GM19043 (cell line): ENCODE results near the gene ARPC4.
"Not testable (repeated sequence)": the region's sequence is repeated elsewhere in the genome, so short reads cannot be mapped to it uniquely, and the experiment has no call there.

Source experiments
- ATAC-seq: cut with Tn5 transposase; IDR thresholded peaks from one replicate; pipeline ENCODE4 v1.9.1; 2021; ENCODE audit warnings: low read depth; ENCODE audit not compliant: unreplicated experiment

Gene ARPC4

DNA sequence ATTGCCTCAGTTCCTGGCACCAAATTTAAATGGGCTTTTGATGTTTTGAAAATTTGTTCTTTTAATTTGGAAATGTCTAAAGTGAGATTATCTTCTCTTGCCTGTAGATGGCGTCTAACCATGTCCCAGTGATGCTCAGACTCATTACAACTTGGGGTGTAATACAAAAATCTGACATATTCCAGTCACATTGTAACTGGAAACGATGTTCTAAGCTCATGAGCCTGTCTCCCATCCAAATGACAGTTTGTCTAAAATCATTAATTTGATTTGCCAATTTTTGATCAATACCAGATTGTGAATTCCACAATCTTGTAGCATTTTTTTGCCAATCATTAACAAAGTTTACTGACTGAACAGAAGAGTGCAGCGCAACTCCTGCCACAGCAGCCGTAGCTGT, 56.0 kb downstream of the ARPC4 start:
- ATAC-seq: not testable (repeated sequence)

DNA sequence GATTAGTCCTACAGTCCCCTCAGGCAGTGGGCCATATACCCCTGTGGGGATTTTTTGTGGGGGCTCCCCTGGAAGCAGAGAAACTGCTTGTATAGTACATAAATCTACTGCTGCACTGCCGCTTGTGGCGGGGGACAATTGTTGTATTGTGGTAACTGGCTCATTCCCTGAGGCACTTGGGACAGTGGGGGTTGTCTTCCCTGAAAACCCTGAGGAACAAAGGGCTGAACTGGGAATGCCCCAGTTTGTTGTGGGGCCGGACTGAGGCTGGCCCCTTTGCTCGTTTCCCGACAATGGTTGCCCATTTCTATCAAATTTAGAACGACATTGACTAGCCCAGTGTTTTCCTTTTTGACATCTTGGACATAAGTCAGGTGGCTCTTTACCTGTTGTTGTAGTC, 58.5 kb downstream of the ARPC4 start:
- not testable (repeated sequence) for ATAC-seq

DNA sequence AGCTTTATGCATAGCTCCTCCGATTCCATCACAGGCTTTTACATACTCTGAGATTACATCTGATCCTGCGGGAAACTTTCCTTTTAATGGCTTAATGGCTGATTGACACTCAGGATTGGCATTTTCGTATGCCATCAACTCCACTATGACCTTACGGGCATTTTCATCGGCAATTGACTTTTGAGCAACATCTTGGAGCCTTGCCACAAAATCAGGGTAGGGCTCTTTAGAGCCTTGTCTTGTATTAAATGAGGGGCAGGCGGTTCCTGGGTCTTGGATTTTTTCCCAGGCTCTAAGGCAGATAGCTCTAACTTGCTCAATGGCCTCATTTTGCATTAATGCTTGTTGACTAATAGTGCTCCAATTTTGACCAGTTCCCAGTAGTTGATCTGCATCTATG, 59.0 kb downstream of the ARPC4 start:
- not testable (repeated sequence) for ATAC-seq

DNA sequence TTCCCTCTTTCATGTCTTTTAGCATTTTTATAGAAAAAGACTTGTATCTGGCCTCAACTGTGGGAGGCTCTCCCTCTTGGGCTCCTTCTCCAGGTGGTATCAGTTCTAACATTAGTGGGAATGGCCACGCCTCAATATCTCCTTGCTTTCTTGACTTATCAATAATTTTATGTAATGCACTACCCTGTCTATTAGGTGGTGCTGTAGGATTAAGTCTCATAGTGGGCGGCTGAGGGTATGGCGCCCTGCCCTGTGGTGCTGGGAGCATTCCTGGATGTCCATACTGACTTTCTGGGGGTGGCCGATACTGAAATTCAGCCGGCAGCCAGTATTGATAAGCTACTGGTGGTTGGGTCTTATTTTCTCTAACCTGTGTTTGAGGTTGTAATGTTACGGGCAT, 59.6 kb downstream of the ARPC4 start:
- no peak for ATAC-seq

DNA sequence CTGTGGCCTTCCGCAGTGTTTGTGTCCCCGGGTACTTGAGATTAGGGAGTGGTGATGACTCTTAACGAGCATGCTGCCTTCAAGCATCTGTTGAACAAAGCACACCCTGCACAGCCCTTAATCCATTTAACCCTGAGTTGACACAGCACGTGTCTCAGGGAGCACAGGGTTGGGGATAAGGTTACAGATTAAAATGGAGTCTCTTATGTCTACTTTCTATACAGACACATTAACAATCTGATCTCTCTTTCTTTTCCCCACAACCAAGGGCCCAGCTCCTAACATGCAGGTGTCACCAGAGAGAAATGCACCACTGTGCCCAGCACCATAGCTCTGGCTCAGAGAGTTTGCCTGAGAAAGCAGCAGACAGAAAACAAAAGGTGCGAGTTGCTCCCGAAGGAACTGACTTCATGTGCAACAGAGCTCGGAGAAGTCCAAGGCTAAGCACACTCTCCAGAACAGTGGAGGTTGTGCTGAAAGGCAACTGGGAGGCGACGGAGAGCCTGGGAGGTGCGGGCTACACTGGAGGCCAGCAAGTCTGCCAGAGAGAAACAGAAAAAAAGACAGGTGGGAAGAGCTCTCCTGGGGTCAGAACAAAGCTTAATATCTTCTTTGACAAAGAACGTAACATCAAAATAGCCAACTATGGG, 61.5 kb downstream of the ARPC4 start:
- not testable (repeated sequence) for ATAC-seq

DNA sequence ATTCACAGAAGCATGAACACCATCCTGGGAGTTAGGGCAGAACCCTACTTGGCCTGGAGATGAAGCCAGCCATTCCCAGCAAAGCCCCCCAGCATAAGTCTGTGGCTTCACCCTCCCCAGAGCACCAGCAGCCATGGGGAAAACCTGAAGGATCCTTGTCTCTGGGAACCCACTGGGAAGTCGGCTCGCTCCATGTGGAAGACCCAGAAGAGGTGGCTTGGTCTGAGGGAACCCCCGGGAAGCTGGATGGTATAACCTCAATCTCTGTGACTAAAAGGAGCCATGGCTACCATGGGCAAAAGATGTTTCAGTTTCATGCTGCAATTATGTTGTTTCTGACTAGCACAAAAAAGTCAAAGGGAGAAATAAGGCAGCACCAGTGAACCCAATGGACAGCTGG, 62.7 kb downstream of the ARPC4 start:
- ATAC-seq: no peak
